GM19099 (cell line): ENCODE measurements around the gene BAZ1B.

Experiments
- POLR2A ChIP-seq: IDR thresholded peaks from 3 replicates; pipeline ENCODE4 v1.6.1; 2011; ENCODE audit warnings: low read depth; ENCODE audit not compliant: insufficient read length; ENCODE audit errors: extremely low read depth

The BAZ1B gene

DNA sequence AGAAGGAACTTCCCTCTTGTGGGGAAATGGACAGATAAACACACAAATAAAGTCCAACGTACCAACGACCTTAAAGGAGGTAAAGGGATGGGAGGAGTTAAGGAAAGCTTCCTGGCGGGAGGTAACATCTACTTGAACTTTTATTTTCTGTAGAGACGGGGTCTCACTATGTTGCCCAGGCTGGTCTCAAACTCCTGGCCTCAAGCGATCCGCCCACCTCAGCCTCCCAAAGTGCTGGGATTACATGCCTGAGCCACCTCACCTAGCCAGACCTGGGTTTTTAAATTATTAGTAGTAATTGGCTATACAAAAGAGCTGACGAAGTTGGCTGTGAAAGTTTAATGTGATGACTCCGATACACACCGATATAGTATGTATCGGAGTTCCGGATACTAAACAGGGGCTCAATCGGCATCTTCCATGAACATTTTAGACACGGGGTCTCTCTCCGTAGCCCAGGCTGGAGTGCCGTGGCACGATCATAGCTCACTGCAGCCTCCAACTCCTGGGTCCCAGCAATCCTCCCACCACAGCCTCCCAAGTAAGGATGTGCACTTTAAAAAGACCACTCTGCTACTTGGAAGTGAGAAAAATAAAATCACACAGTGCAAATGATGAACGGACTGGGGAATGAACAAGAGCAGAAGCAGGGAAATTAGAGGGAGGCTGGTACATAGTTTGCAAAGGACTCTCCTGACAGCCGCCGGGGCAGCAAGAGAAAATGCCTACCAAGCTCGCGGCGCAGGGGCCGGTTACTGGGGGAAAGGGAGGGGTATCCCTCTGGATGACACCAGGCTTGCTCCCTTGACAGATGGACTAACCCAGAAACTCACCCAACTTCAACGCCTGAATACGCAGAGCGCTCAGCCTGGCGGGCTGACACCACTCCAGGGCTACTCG is 34.4 kb upstream of the BAZ1B start:
- TF ChIP-seq POLR2A = no peak

DNA sequence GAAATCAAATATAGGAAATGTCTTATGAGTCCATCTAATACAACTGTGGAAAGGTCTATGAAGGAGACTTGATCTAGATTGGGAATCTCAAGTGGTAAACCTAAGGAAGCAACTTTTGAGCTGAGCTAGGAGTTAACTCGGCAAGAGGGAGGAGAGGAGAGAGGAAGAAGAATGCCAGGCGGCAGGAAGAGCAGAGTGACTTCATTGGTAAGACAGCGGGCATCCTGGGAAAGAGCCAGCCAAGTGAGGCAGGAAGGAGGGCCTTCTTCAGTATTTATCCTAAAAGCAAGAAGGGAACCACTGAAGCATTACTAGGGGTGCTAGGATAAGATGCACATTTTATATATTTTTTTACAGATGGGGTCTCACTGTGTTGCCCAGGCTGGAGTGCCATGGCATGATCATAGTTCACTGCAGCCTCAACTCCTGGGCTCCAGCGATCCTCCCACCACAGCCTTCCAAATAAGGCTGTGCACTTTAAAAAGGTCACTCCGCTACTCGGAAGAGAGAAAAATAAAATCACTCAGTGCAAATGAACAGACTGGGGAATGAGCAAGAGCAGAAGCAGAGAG is 33.4 kb upstream of the BAZ1B start:
- TF ChIP-seq POLR2A = no peak

DNA sequence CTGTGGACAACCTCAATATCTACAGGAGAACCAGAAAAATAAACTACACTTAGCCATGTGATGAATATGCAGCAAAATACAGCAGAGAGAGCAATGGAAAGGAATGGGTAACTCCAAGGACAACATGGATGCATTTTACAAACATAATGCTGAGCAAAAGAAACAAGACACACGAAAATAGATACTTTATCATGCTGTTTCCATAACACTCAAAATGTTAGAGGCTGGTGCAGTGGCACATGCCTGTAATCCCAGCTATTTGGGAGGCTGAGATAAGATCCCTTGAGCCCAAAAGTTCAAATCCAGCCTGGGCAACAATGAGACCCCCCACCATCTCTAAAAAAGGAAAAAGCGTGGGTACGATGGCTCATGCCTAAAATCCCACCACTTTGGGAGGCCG is 27.1 kb upstream of the BAZ1B start:
- TF ChIP-seq POLR2A = no peak

DNA sequence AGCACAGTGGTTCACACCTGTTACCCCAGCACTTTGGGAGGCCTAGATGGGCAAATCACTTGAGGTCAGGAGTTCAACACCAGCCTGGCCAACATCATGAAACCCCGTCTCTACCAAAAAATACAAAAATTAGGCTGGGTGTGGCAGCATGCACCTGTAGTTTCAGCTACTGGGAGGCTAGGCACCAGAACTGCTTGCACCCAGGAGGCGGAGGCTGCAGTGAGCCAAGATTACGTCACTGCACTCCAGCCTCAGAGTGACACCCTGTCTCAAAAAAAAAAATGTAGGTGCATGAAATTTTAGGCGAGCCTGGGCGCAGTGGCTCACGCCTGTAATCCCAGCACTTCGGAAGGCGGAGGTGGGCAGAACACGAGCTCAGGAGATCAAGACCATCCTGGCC is 25.7 kb upstream of the BAZ1B start:
- TF ChIP-seq POLR2A = no peak

DNA sequence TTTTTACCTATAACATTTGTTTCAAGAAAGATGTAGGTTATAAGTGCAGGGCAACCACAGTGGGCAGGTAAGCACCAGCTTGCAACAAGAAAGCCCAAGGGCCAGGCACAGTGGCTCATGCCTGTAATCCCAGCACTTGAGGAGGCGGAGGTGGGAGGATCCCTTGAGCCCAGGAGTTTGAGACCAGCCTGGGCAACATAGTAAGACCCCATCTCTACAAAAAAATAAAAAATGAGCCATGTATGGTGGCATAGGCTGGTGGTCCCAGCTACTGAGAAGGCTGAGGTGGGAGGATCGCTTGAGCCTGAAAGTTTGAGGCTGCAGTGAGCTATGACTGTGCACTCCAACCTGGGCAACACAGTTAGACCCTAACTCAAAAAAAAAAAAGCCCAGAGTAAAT is 22.6 kb upstream of the BAZ1B start:
- TF ChIP-seq POLR2A = no peak

DNA sequence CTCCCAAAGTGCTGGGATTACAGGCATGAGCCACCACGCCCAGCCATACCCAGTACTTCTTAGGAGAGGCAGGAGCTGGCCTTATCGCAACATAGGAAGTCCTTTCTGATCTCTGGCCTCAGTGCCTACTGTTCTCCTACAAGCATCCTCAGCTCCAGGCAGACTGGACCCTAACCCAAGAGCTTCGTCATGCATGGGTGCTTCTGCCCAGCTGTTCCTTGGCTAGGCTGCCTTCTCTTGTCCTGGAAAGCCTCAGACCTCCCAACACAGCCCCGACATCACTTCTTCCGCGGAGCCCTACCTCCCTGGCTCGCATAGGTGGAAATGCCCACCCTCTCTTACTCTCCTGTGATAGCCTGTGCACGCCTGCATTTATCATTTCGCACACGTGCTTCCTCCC is 19.6 kb upstream of the BAZ1B start:
- TF ChIP-seq POLR2A = no peak

DNA sequence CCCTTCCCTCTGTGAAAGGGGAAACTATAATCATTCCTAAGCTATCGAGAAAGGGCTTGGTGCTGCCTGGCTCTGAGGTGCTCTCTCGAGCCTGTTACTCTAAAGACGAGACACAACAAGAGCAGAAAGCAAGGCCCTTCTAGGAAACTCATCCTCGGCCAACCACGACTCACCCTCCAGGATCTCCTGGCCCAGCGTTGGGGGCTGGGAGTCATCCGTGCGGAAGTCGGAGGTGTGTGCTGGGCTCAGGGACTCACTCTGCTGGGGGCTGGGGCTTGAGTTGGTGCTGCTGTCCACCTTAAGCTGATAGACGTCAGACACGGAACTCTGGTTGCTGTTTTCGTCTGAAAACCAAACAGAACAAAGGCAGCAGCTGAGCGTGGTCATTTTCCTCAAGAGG is 17.6 kb upstream of the BAZ1B start:
- no peak for TF ChIP-seq POLR2A

DNA sequence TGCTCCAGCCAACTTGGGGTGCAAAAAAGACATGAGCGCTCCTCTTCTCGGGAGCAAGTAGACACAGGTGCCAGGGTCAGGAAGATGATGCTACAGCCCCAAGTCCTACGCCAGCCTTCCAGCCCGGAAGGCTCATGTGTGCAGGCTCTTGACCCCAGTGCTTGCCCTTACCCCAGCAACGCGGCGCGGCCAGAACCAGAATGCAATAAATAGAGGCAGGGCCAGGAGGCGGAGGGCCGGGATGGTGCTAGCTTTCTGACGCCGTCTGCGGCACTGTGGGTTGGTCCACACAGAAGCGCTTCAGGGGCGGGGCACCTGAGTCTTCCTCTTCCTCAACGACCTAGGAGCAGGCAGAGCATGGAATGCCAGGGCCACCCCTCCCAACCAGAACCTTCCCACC is 15.0 kb upstream of the BAZ1B start:
- no peak for TF ChIP-seq POLR2A

DNA sequence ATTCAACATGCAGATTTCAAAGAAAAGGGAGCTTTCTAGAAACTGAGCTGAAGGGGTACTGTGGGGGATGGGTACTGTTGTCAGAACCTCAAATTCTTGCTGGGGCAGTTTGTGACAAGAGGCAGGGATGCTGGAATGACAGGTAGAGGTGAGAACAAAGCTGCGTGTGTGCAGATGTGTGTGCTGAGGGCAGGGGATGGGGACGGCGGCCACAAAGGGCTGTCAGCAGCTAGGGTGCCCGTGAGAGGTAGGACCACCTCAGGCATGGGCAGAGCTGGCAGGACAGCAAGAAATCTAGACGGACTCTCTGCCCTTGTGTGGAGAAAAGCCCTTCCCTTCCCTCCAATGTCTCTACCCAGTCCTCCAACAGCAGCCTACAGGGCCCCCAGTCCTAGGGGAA is 14.4 kb upstream of the BAZ1B start:
- no peak for TF ChIP-seq POLR2A

DNA sequence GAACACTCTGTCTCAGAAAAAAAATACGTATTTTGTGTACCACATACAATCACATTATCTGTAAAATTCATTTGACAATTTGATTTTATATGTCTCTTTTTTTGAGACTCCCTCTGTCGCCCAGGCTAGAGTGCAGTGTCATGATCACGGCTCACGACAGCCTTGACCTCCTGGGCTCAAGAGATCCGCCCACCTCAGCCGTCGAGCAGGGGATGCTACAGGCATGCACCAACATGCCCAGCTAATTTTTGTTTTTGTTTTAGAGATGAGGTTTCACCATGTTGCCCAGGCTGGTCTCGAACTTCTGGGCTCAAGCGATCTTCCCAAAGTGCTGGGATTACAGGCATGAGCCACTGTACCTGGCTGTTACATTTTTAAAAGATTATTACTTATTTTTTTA is 11.6 kb upstream of the BAZ1B start:
- TF ChIP-seq POLR2A = no peak

DNA sequence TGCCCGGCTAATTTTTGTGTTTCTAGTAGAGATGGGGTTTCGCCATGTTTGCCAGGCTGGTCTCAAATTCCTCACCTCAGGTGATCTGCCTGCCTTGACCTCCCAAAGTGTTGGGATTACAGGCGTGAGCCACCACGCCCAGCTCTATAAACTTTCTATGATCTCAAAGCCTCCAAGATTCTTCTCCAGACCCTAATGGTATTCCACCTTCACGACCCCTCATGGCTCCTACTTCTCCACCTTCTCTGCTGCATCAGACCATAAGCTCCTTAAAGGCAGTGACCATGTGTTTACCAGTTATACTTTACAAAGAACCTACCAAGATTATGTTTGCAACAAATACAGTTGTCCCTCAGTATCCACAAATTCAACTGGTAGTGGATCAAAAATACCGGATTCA is 10.1 kb upstream of the BAZ1B start:
- no peak for TF ChIP-seq POLR2A

DNA sequence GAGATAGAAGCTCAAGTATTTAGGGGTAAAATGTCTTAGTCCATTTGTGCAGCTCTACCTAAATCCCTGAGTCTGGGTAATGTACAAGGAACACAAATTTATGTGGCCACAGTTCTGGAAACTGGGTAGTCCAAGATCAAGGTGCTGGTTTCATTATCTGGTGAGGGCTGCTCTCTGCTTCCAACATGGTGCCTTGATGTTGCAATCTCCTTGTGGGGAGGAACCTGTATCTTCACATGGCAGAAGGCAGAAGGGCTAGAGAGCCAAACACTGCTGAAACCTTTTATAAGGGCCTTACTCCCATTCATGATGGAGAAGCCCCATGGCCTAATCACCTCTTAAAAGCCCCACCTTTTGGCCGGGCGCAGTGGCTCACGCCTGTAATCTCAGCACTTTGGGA is 8.7 kb upstream of the BAZ1B start:
- no peak for TF ChIP-seq POLR2A

DNA sequence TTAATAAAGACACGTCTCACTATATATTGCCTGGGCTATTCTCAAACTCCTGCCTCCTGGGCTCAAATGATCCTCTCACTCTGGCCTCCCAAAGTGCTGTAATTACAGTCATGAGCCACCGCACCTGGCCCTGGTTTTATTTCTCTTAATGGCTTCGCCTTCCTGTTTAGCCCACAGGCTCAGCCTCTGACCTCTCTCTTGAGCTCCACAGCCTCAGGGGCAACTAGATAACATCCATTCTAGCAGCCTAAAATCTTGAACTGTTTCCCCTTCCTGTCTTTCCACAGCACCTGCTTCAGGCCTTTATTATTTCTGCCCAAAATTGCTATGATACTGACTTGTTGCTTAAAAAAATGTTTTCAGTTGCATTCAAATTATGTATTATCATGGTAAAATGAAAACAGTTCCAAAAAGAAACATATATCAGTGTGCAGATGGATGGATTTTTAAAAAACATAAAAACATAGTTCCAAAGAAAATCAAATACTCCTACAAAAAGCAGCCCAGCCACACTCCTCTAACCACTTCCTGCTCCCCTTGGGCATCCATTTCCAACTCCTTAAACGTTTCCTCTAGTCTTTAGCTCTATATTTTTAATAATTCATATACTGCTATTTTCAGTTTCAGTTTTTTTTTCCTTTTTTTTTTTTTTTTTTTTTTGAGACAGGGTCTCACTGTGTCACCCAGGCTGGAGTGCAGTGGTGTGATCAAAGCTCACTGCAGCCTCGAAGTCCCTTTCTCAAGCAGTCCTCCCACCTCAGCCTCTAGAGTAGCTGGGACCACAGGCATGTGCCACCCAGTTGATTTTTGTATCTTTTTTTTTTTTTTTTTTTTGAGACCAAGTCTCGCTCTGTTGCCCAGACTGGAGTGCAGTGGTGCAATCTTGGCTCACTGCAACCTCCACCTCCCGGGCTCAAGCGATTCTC is 5.1 kb upstream of the BAZ1B start:
- no peak for TF ChIP-seq POLR2A

DNA sequence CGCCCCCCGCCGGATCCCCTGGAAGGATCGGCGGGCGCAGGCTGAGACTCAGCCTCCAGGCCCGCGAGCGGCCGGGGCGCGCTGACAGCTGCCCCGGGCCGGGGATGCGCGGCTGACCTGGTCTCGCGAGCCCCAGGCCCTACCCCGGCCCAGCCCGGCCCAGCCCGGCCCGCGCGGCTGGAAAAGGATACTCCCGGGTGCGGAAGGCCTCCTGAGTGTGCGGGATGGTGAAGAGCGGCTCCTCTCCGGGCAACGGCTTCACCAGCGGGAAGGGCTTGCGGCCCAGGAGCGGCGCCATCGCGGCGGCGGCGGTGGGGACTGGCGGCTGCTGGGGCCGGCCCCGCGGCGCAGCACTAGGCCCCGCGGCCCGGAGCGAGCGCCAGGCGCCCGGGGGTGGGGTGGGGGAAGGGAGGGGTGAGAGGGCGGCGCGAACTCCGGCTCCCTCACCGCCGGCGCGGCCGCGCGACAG is 423 bp downstream of the BAZ1B start:
- peak; percentile 52 for TF ChIP-seq POLR2A

DNA sequence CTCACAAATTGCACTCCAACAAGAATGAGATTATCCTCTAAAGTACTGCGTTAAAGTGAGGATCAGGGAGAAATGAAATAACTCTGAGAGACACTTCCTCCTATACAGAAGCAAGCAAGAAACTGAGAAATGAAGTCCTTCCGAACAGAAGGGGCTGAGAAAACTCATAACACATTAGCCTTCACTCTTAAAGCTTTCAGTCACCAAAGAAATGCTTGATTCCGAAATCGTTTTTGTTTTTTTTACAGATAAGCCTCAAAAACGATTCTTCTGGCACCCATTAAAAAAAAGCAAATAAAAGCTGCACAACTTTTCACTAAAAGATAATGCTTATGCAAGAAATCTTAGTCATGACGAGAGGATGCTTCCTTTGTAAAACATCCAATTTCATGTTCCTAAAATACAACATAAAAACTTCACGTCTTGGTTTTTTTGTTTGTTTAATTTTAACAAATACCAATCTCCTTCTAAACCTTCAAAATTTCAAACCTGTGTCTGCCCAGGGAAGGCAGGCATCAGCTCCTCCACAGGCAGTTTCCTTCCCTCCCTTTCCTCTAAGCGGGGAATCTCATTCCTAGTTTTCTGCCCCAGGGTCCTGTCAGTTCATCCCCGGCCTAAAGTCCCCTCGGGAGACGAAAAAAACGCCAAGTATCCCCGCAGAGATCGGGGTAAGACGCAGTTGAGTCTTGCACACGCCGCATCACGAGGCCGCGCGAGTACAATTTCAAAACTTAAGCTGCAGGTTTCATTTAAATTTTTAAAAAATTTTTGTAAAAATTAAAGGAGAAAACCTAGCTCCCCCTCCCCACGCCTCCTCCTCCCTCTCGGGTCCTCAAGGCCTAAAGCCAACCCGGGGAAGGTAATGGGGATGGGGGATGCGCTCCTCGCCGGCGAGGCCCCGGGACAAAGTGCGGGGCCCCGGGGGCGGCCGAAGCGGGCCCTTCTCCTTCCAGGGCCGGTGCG is 1.1 kb downstream of the BAZ1B start:
- no peak for TF ChIP-seq POLR2A
